ENCODE results near the gene GPX6. TPM values are rescaled to one million over a fixed set of nuclear protein-coding genes. Genes with fewer than 3 reads are reported as not detected.
A peak's percentile ranks its signal among the peaks of the same experiment; 100 is the strongest.

Gene GPX6
- total and polyA plus RNA-seq, 2 of the 13 experiments (the other 11 are each of a cell fraction or from before 2014, with no cell fraction given): not detected

- TF ChIP-seq, protein P1, sequence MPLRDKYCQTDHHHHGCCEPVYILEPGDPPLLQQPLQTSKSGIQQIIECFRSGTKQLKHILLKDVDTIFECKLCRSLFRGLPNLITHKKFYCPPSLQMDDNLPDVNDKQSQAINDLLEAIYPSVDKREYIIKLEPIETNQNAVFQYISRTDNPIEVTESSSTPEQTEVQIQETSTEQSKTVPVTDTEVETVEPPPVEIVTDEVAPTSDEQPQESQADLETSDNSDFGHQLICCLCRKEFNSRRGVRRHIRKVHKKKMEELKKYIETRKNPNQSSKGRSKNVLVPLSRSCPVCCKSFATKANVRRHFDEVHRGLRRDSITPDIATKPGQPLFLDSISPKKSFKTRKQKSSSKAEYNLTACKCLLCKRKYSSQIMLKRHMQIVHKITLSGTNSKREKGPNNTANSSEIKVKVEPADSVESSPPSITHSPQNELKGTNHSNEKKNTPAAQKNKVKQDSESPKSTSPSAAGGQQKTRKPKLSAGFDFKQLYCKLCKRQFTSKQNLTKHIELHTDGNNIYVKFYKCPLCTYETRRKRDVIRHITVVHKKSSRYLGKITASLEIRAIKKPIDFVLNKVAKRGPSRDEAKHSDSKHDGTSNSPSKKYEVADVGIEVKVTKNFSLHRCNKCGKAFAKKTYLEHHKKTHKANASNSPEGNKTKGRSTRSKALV (CRISPR knock-in tag; IDR thresholded peaks at IDR 0.05): no peak
- TF ChIP-seq HMGXB4 (CRISPR knock-in tag; IDR thresholded peaks at IDR 0.05; ENCODE audit: borderline replicate concordance in 1 of 2, low read depth in 1 of 2): peak; percentile 96 to 97
- no peak for TF ChIP-seq ZNF768 (CRISPR knock-in tag; IDR thresholded peaks at IDR 0.05)
Observed at GRCh38 chr6:28488916-28489365, 26.7 kb downstream of the GPX6 start (continued).

- Histone ChIP-seq H3K4me3 (replicated peaks in 1 of 3; ENCODE audit: insufficient read depth in 1 of 3, low read depth in 2 of 3, low read length in 3 of 3) (no peak overlapping the region), H3K4me2 (ENCODE audit: low read depth, low read length) (no peak overlapping the region), H3K36me3 (replicated peaks in 1 of 2; ENCODE audit: control insufficient read depth in 1 of 2, insufficient read depth in 2 of 2, low read length in 2 of 2) (no peaks in the 10 kb centered on the region), H2AFZ (ENCODE audit: low read length) (no peak overlapping the region), H4K20me1 (ENCODE audit: insufficient read depth, low read length) (no peaks in the 10 kb centered on the region), H3K9ac (ENCODE audit: insufficient read depth, low read depth, low read length) (no peak overlapping the region), H3K27ac (ENCODE audit: extremely low read length, insufficient read depth, low read length) (no peak overlapping the region), H3K4me1 (ENCODE audit: insufficient read depth, low read length) (peaks cover 14% of the 10 kb centered on the region; the same call in 1 of the 2 replicates), H3K9me3 (ENCODE audit: low read length) (no peaks in the 10 kb centered on the region), H3K79me2 (ENCODE audit: insufficient read depth, low read length) (no peaks in the 10 kb centered on the region), H3K27me3 (ENCODE audit: control insufficient read depth in 1 of 2, insufficient read depth in 2 of 2, low read length in 2 of 2) (peaks cover 0 to 5% of the 10 kb centered on the region in 2 experiments; a peak in 1 of 5 replicates)
- intact Hi-C loops (cut with micrococcal nuclease; ENCODE audit: unreplicated experiment) (no loop called here), in situ Hi-C loops (cut with HindIII; ENCODE audit: extremely low pct_ligation_motif_present, low pct_unique_long_range_greater_than_20kb) (no loop called here)
- no TSS peak for BruUV-seq (replicated peaks)
- DNase-seq (ENCODE audit: low spot score) (no peak), ATAC-seq (no peak), FAIRE-seq (no peak)
- ChIA-PET CTCF (ENCODE audit: low intra/inter-chr PET ratio, low total read pairs) (no interaction called here), POLR2A (interaction anchor here (2.3 kb wide), 1 partner anchor 12 kb away, joined by 7 read pairs; no protein-coding TSS in a partner anchor)
- 23% methylated on average over 3 of the region's 3 CpGs for WGBS (ENCODE audit: low lambda C conversion rate)
- TF ChIP-seq ZNF432 (CRISPR knock-in tag; IDR thresholded peaks at IDR 0.05; ENCODE audit: borderline replicate concordance) (no peak), ATF7 (IDR thresholded peaks at IDR 0.05) (peak; percentile 47; the same call in 1 of the 2 replicates), ATF7 (CRISPR knock-in tag; IDR thresholded peaks at IDR 0.05) (no peak)
Observed at GRCh38 chr6:28486988-28487742, 28.4 kb downstream of the GPX6 start.
